ENCODE measurements around the gene RIOX2. TPM values are rescaled to one million over a fixed set of nuclear protein-coding genes. Genes with fewer than 3 reads are reported as not detected.

RIOX2 gene
- total RNA-seq, 1 donor from 2014 or later = 9.5 TPM

GRCh38 chr3:97959872-97960271, 12.4 kb downstream of the RIOX2 start:
- no peak for TF ChIP-seq CTCF (IDR thresholded peaks at IDR 0.05; ENCODE audit: borderline replicate concordance)
- Histone ChIP-seq H3K9me3 (replicated peaks) (no peaks in the 10 kb centered on the region), H3K27me3 (ENCODE audit: low read depth) (no peaks in the 10 kb centered on the region), H3K4me3 (no peak overlapping the region), H3K27ac (replicated peaks) (no peak overlapping the region), H3K4me1 (peaks cover 29% of the 10 kb centered on the region), H3K36me3 (peaks cover 29% of the 10 kb centered on the region)
- intact Hi-C loops (cut with micrococcal nuclease) = no loop called here
- no peak for DNase-seq

DNA sequence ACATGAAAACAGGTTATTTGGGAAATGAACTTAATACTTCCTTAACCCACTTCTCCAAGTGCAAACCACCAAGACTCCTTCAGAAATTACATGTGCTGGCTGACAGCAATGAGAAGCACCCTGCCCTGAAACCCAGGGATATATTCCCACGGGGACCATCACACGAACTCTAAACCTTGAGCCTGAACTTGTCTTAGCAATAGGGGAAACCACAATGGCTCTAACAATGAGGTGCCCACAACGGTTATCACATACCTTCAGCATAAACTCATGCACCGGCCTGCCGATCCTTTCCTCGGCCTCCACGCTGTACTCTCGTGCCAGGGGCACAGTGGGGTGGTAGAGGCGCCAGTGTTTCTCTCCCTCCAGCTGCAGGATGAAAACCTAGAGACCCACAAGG, 13.4 kb downstream of the RIOX2 start:
- no peak overlapping the region for H3K4me3 ChIP-seq
- H3K36me3 ChIP-seq = peaks cover 39% of the 10 kb centered on the region
- TF ChIP-seq CTCF (IDR thresholded peaks at IDR 0.05; ENCODE audit: borderline replicate concordance) = no peak
- intact Hi-C loops (cut with micrococcal nuclease) = no loop called here
- no peaks in the 10 kb centered on the region for H3K9me3 ChIP-seq (replicated peaks)
- peaks cover 24% of the 10 kb centered on the region for H3K4me1 ChIP-seq
- H3K27me3 ChIP-seq (ENCODE audit: low read depth) = no peaks in the 10 kb centered on the region
- no peak for DNase-seq
- no peak overlapping the region for H3K27ac ChIP-seq (replicated peaks)

DNA sequence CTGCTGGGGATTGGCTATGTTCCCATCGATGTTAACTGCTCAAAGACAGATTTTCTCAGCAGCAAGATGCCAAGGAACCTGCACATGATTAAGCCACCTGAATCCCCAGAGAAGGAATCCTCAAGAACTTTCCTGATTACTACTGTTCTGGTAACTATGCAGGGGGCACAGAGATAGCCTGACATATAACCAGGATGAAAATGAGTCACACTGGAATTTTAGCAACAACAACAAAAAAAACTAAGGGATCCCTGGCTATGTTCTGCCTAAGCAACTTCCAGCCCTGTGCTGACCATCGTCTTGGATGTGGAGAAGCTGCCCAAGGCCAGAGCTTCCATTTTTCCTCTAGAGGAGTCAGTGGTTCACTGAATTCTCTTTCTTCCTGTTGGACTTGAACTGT, 13.8 kb downstream of the RIOX2 start:
- Histone ChIP-seq H3K27me3 (ENCODE audit: low read depth) (no peaks in the 10 kb centered on the region), H3K36me3 (peaks cover 43% of the 10 kb centered on the region), H3K27ac (replicated peaks) (no peak overlapping the region), H3K4me3 (no peak overlapping the region), H3K4me1 (peaks cover 20% of the 10 kb centered on the region), H3K9me3 (replicated peaks) (no peaks in the 10 kb centered on the region)
- intact Hi-C loops (cut with micrococcal nuclease) = no loop called here
- TF ChIP-seq CTCF (IDR thresholded peaks at IDR 0.05; ENCODE audit: borderline replicate concordance) = no peak
- no peak for DNase-seq

- no peak for TF ChIP-seq CTCF (IDR thresholded peaks at IDR 0.05; ENCODE audit: borderline replicate concordance)
- DNase-seq = no peak
- intact Hi-C loops (cut with micrococcal nuclease) = no loop called here
- no peak overlapping the region for H3K4me3 ChIP-seq
- H3K9me3 ChIP-seq (replicated peaks) = no peaks in the 10 kb centered on the region
- H3K27ac ChIP-seq (replicated peaks) = no peak overlapping the region
- H3K27me3 ChIP-seq (ENCODE audit: low read depth) = no peaks in the 10 kb centered on the region
- peaks cover 15% of the 10 kb centered on the region for H3K4me1 ChIP-seq
- peaks cover 49% of the 10 kb centered on the region for H3K36me3 ChIP-seq
Measured at GRCh38 chr3:97957617-97958311, 14.5 kb downstream of the RIOX2 start.

DNA sequence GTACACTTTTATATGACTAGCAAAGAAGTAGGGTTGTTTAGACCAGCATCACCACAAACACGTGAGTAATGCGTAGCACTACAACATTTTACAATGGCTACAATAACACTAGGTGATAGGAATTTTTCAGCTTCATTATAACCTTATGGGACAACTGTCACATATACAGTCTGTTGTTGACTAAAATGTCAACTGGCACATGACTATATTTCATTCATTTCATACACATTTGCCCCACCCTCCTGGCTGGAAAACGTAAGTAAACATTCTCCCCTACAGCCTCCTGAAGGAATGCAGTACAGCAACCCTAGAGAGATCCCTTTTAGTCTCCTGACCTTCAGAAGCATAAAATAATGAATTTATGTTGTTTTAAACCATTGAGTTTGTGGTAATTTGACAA, 16.2 kb downstream of the RIOX2 start:
- no peak for TF ChIP-seq CTCF (IDR thresholded peaks at IDR 0.05; ENCODE audit: borderline replicate concordance)
- H3K36me3 ChIP-seq = peaks cover 49% of the 10 kb centered on the region
- H3K27me3 ChIP-seq (ENCODE audit: low read depth) = no peaks in the 10 kb centered on the region
- H3K9me3 ChIP-seq (replicated peaks) = no peaks in the 10 kb centered on the region
- no peak overlapping the region for H3K4me3 ChIP-seq
- intact Hi-C loops (cut with micrococcal nuclease) = no loop called here
- peaks cover 12% of the 10 kb centered on the region for H3K4me1 ChIP-seq
- no peak overlapping the region for H3K27ac ChIP-seq (replicated peaks)
- DNase-seq = no peak

All from left ventricle myocardium inferior (tissue), 1 donor.